Fibroblast of lung (primary cell): Measurements from ENCODE around the gene NEUROG1. TPM values are rescaled to one million over a fixed set of nuclear protein-coding genes. Genes with fewer than 3 reads are reported as not detected.
A peak's percentile ranks its signal among the peaks of the same experiment; 100 is the strongest.

ENCODE experiments used
- DNase-seq, 2 donors: peaks; one replicate each; pipeline versions ENCODE4 v3.0.0 to v3.0.0-alpha.2; 2010; ENCODE audit warnings: low read depth in 2 of 2
- H2AFZ ChIP-seq: 2 replicates; pipeline ENCODE4 v1.5.1; 2012; ENCODE audit warnings: low read length, control low read depth, inconsistent platforms
- H3K27ac ChIP-seq: 2 replicates; pipeline ENCODE4 v1.5.1; 2011; ENCODE audit warnings: low read length, control low read depth; ENCODE audit not compliant: insufficient read depth
- H3K27me3 ChIP-seq: 2 replicates; pipeline ENCODE4 v1.5.1; 2011; ENCODE audit warnings: mild to moderate bottlenecking, low read length; ENCODE audit not compliant: control insufficient read depth, insufficient read depth
- H3K36me3 ChIP-seq: 2 replicates; pipeline ENCODE4 v1.5.1; 2011; ENCODE audit warnings: low read length; ENCODE audit not compliant: control insufficient read depth, insufficient read depth
- H3K4me1 ChIP-seq: 2 replicates; pipeline ENCODE4 v1.5.1; 2011; ENCODE audit warnings: low read length; ENCODE audit not compliant: control insufficient read depth, insufficient read depth; ENCODE audit errors: extremely low read depth
- H3K4me2 ChIP-seq: 2 replicates; pipeline ENCODE4 v1.5.1; 2011; ENCODE audit warnings: low read length, control low read depth; ENCODE audit not compliant: insufficient read depth; ENCODE audit errors: extremely low read depth
- H3K4me3 ChIP-seq, 4 experiments: fragments of 200-600 bp in 1 of 4; sonication (generic) in 1 of 4; replicated peaks in 1 of 4; 2 replicates each; pipeline ENCODE4 v1.5.1; 2011 to 2016; ENCODE audit warnings: low read length in 4 of 4, low read depth in 3 of 4, mild to moderate bottlenecking in 3 of 4, control low read depth in 2 of 4, inconsistent platforms in 1 of 4, mixed read lengths in 1 of 4; ENCODE audit not compliant: insufficient read depth in 1 of 4; ENCODE audit errors: control extremely low read depth in 1 of 4
- H3K79me2 ChIP-seq: 2 replicates; pipeline ENCODE4 v1.5.1; 2012; ENCODE audit warnings: mild to moderate bottlenecking, low read length, inconsistent platforms; ENCODE audit not compliant: control insufficient read depth, insufficient read depth
- H3K9ac ChIP-seq: 2 replicates; pipeline ENCODE4 v1.5.1; 2011; ENCODE audit warnings: mild to moderate bottlenecking, low read length, control low read depth; ENCODE audit not compliant: insufficient read depth
- H3K9me3 ChIP-seq: 2 replicates; pipeline ENCODE4 v1.5.1; 2012; ENCODE audit warnings: low read depth, low read length; ENCODE audit not compliant: control insufficient read depth, insufficient read depth
- H4K20me1 ChIP-seq: 2 replicates; pipeline ENCODE4 v1.5.1; 2011; ENCODE audit warnings: low read length; ENCODE audit not compliant: control insufficient read depth, insufficient read depth; ENCODE audit errors: extremely low read depth
- EZH2 ChIP-seq: IDR thresholded peaks from 2 replicates; pipeline ENCODE4 v1.5.1; 2012; ENCODE audit warnings: low read length, control low read depth, mild to moderate bottlenecking; ENCODE audit errors: missing control alignments
- polyA plus RNA-seq, 2 donors: library from polyadenylated mRNA; depleted of rRNA in 1 of 2; stranded (reverse) in 1 of 2; unstranded in 1 of 2; fragments of >200 nt; gene quantifications; 2 replicates each; pipeline ENCODE4 v1.2.1, GENCODE V29; 2011 to 2012; ENCODE audit warnings: missing spikeins in 1 of 2
- total RNA-seq: library from RNA; depleted of rRNA; stranded (reverse); fragments of >200 nt; gene quantifications from 2 replicates; pipeline ENCODE4 v1.2.1, GENCODE V29; 2014
- TF ChIP-seq, protein P1 (sequence below), 2 donors: IDR thresholded peaks in 1 of 2; conservative IDR thresholded peaks in 1 of 2; 1 replicate in 1 of 2; 2 replicates in 1 of 2; pipeline ENCODE4 v1.5.1; 2011 to 2012; ENCODE audit warnings: low read length in 2 of 2, control low read depth in 1 of 2, inconsistent platforms in 1 of 2, low read depth in 1 of 2, mild to moderate bottlenecking in 1 of 2

NEUROG1 gene
- total and polyA plus RNA-seq, 2 donors (not counting 1 experiment from before 2014, with no cell fraction given) = not detected

DNA sequence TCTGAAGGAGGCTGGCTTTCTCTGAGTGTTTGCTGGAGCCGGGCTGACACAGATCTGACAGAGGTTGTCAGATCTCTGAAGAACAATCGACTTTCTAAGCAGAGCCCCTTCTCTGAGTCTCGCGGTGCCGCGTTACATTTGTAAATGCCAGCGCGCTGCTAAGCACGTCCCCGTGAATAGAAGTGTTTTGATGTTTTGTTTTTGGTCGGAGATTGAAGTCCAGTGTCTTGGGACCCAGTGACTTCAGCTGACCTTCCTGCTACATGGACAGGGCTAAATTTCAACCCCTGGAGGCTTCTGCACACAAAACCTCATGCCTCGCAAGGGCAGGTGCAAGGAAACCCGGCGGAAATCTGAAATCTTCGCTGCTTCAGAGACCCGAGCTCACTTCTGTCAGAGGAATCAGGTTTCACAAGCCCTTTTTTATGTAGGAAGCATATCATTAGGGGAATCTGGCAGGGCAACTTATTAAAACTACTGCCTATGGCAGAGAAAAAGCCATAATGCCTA lies 27.2 kb downstream of the NEUROG1 start:
- no peaks in the 10 kb centered on the region for H3K36me3 ChIP-seq
- H2AFZ ChIP-seq = no peak overlapping the region
- H3K4me1 ChIP-seq = no peaks in the 10 kb centered on the region
- H3K27ac ChIP-seq = no peak overlapping the region
- no peak overlapping the region for H3K4me3 ChIP-seq
- H4K20me1 ChIP-seq = no peaks in the 10 kb centered on the region
- no peaks in the 10 kb centered on the region for H3K79me2 ChIP-seq
- H3K9me3 ChIP-seq = no peaks in the 10 kb centered on the region
- no peak overlapping the region for H3K9ac ChIP-seq
- peak; percentile 63 for TF ChIP-seq EZH2
- TF ChIP-seq, protein P1, sequence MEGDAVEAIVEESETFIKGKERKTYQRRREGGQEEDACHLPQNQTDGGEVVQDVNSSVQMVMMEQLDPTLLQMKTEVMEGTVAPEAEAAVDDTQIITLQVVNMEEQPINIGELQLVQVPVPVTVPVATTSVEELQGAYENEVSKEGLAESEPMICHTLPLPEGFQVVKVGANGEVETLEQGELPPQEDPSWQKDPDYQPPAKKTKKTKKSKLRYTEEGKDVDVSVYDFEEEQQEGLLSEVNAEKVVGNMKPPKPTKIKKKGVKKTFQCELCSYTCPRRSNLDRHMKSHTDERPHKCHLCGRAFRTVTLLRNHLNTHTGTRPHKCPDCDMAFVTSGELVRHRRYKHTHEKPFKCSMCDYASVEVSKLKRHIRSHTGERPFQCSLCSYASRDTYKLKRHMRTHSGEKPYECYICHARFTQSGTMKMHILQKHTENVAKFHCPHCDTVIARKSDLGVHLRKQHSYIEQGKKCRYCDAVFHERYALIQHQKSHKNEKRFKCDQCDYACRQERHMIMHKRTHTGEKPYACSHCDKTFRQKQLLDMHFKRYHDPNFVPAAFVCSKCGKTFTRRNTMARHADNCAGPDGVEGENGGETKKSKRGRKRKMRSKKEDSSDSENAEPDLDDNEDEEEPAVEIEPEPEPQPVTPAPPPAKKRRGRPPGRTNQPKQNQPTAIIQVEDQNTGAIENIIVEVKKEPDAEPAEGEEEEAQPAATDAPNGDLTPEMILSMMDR (conservative IDR thresholded peaks at IDR 0.05 in 1 of 2, IDR thresholded peaks at IDR 0.05 in 1 of 2; ENCODE audit: low read depth in 1 of 2, low read length in 2 of 2) = no peak
- no peak overlapping the region for H3K4me2 ChIP-seq
- H3K27me3 ChIP-seq = peaks cover 5% of the 10 kb centered on the region
- no peak for DNase-seq

DNA sequence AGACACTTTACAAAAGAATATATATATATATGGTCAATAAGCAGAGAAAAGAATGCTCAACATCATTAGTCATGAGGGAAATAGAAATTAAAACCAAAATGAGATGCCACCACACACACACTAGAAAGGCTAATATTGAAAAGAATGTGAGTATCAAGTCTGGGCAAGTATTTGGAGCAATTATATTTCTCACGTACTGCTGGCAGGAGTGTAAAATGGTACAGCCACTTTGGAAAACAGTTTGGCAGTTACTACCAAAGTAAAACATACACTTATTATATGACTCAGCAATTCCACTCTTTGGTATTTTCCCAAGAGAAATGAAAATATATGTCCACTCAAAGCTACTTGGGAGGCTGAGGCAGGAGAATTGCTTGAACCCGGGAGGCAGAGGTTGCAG lies 29.8 kb downstream of the NEUROG1 start:
- TF ChIP-seq EZH2 = no peak
- TF ChIP-seq, protein P1 (conservative IDR thresholded peaks at IDR 0.05 in 1 of 2, IDR thresholded peaks at IDR 0.05 in 1 of 2; ENCODE audit: low read depth in 1 of 2, low read length in 2 of 2) = no peak
- Histone ChIP-seq H3K4me3 (no peak overlapping the region), H3K4me1 (no peaks in the 10 kb centered on the region), H3K9me3 (no peaks in the 10 kb centered on the region), H2AFZ (no peak overlapping the region), H3K79me2 (no peaks in the 10 kb centered on the region), H3K27ac (no peak overlapping the region), H3K27me3 (peaks cover 5% of the 10 kb centered on the region), H3K9ac (no peak overlapping the region), H3K36me3 (no peaks in the 10 kb centered on the region), H3K4me2 (no peak overlapping the region), H4K20me1 (no peaks in the 10 kb centered on the region)
- peak; percentile 7 to 52 for DNase-seq

DNA sequence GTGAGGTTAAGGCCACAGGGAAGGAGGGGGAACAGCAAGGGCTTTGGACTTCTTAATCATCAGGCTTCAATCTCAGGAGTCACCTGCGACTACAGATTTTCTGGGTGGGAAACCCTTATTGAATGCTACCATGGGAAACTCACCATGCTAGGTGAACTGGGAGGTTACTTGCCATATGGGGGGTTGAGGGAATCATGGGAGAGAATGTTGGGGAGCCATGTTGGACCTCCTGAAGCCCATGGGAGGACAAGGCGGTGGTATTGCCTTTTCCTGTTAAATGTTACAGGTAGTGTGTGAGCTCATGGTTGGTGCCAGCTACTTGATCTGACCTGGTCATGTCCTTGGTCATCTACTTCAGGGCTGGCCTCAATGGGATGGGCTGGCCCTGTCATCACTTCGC lies 31.4 kb downstream of the NEUROG1 start:
- Histone ChIP-seq H3K4me2 (no peak overlapping the region), H3K9me3 (no peaks in the 10 kb centered on the region), H3K27ac (no peak overlapping the region), H3K79me2 (no peaks in the 10 kb centered on the region), H2AFZ (no peak overlapping the region), H3K4me1 (no peaks in the 10 kb centered on the region), H3K9ac (no peak overlapping the region), H3K36me3 (no peaks in the 10 kb centered on the region), H3K27me3 (no peaks in the 10 kb centered on the region), H3K4me3 (no peak overlapping the region), H4K20me1 (no peaks in the 10 kb centered on the region)
- DNase-seq = no peak
- TF ChIP-seq, protein P1 (conservative IDR thresholded peaks at IDR 0.05 in 1 of 2, IDR thresholded peaks at IDR 0.05 in 1 of 2; ENCODE audit: low read depth in 1 of 2, low read length in 2 of 2) = no peak
- no peak for TF ChIP-seq EZH2
